DOHH2 (cell line): ENCODE measurements around the gene RETREG2.

ENCODE experiments used
- H3F3A ChIP-seq: fragments of 200-600 bp; sonication (generic), shearing (Covaris generic); 2 replicates; pipeline ENCODE4 v1.6.0; 2016; ENCODE audit warnings: antibody characterized with exemption, mild to moderate bottlenecking; ENCODE audit not compliant: control insufficient read depth, insufficient read depth
- H3K27ac ChIP-seq: fragments of 200-600 bp; sonication (generic); 2 replicates; pipeline ENCODE4 v1.5.1; 2014; ENCODE audit warnings: low read depth, mild to moderate bottlenecking, low read length, moderate library complexity
- H3K27me3 ChIP-seq: fragments of 200-600 bp; sonication (generic); 2 replicates; pipeline ENCODE4 v1.6.1; 2014; ENCODE audit warnings: mild to moderate bottlenecking, low read length, mixed read lengths; ENCODE audit not compliant: control insufficient read depth
- H3K36me3 ChIP-seq: fragments of 200-600 bp; sonication (generic); 2 replicates; pipeline ENCODE4 v1.6.1; 2014; ENCODE audit warnings: mild to moderate bottlenecking, low read length, moderate library complexity, mixed read lengths; ENCODE audit not compliant: control insufficient read depth
- H3K4me1 ChIP-seq: fragments of 200-600 bp; sonication (generic); 2 replicates; pipeline ENCODE4 v1.6.1; 2014; ENCODE audit warnings: mild to moderate bottlenecking, low read length, mixed read lengths; ENCODE audit not compliant: control insufficient read depth
- H3K4me2 ChIP-seq: fragments of 200-600 bp; sonication (generic); 2 replicates; pipeline ENCODE4 v1.6.0; 2014; ENCODE audit warnings: mild to moderate bottlenecking, low read length, moderate library complexity
- H3K4me3 ChIP-seq: fragments of 200-600 bp; sonication (generic); 2 replicates; pipeline ENCODE4 v1.5.1; 2014; ENCODE audit warnings: mild to moderate bottlenecking, low read length, mixed read lengths
- H3K79me2 ChIP-seq: fragments of 200-600 bp; sonication (generic); 2 replicates; pipeline ENCODE4 v1.6.1; 2014; ENCODE audit warnings: mild to moderate bottlenecking, low read length, mixed read lengths; ENCODE audit not compliant: control insufficient read depth
- H3K9me2 ChIP-seq: fragments of 200-600 bp; sonication (generic); replicated peaks from 2 replicates; pipeline ENCODE4 v1.6.1; 2014; ENCODE audit warnings: mild to moderate bottlenecking, low read length, mixed read lengths; ENCODE audit not compliant: control insufficient read depth
- H3K9me3 ChIP-seq: fragments of 200-600 bp; sonication (generic); 2 replicates; pipeline ENCODE4 v1.6.1; 2014; ENCODE audit warnings: antibody characterized with exemption, low read length, mixed read lengths; ENCODE audit not compliant: control insufficient read depth, insufficient read depth
- H4K20me1 ChIP-seq: fragments of 200-600 bp; sonication (generic); 2 replicates; pipeline ENCODE4 v1.6.0; 2014; ENCODE audit warnings: low read depth, mild to moderate bottlenecking, antibody characterized with exemption, low read length, moderate library complexity; ENCODE audit not compliant: control insufficient read depth, insufficient read depth
- CTCF ChIP-seq: fragments of 200-600 bp; sonication (generic); IDR thresholded peaks from one replicate; pipeline ENCODE4 v1.5.1; 2014; ENCODE audit warnings: antibody characterized with exemption, mild to moderate bottlenecking, low read depth, low read length; ENCODE audit not compliant: poor library complexity, severe bottlenecking
- EZH2phosphoT487 ChIP-seq: fragments of 200-600 bp; sonication (generic); IDR thresholded peaks from 2 replicates; pipeline ENCODE4 v1.6.1; 2017; ENCODE audit warnings: borderline replicate concordance, mild to moderate bottlenecking, antibody characterized with exemption, low read length, moderate library complexity, mixed read lengths

The RETREG2 gene

GRCh38 chr2:219213026-219213415, 34.9 kb downstream of the RETREG2 start:
- no peak overlapping the region for H3K27ac ChIP-seq
- no peaks in the 10 kb centered on the region for H3F3A ChIP-seq
- no peaks in the 10 kb centered on the region for H3K27me3 ChIP-seq
- H3K36me3 ChIP-seq: peaks cover 75% of the 10 kb centered on the region
- no peak overlapping the region for H3K4me3 ChIP-seq
- H3K4me2 ChIP-seq: no peak overlapping the region
- H3K79me2 ChIP-seq: peaks cover 13% of the 10 kb centered on the region
- H4K20me1 ChIP-seq: no peaks in the 10 kb centered on the region
- no peaks in the 10 kb centered on the region for H3K9me2 ChIP-seq
- no peaks in the 10 kb centered on the region for H3K9me3 ChIP-seq
- peaks cover 8% of the 10 kb centered on the region for H3K4me1 ChIP-seq
- TF ChIP-seq EZH2phosphoT487 (no peak), CTCF (no peak)

DNA sequence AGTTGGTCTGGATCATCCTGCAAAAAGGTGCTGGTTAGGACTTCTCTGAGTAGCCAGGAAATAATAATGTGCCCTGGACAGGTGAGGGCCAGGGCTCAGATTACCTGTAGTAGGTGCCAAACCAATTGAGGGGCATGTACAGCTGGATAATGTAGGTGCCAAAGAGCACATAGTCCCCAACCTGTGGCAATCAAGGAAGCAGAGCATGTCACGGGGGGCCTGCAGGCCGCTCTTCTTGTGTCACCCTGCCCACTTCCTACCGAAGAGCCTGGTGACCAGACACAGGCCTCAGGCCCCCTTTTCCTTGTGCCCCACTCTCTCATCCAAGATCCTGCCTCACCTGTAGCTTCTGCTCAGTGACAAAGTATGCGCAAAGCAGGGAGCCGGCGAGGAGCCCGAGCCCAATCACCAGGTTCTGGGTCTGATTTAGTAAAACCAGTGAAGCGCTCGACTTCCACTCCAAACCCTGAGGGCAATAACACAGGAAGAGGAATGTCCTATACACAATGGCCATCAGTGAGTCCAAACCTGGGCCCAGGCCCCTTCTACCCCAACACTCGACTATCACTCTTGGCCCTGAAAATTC, 35.5 kb downstream of the RETREG2 start:
- Histone ChIP-seq H3K79me2 (peaks cover 18% of the 10 kb centered on the region), H4K20me1 (no peaks in the 10 kb centered on the region), H3F3A (no peaks in the 10 kb centered on the region), H3K36me3 (peaks cover 69% of the 10 kb centered on the region), H3K4me2 (no peak overlapping the region), H3K9me2 (no peaks in the 10 kb centered on the region), H3K27me3 (no peaks in the 10 kb centered on the region), H3K9me3 (no peaks in the 10 kb centered on the region), H3K4me1 (peaks cover 13% of the 10 kb centered on the region), H3K4me3 (no peak overlapping the region), H3K27ac (no peak overlapping the region)
- TF ChIP-seq EZH2phosphoT487: no peak

DNA sequence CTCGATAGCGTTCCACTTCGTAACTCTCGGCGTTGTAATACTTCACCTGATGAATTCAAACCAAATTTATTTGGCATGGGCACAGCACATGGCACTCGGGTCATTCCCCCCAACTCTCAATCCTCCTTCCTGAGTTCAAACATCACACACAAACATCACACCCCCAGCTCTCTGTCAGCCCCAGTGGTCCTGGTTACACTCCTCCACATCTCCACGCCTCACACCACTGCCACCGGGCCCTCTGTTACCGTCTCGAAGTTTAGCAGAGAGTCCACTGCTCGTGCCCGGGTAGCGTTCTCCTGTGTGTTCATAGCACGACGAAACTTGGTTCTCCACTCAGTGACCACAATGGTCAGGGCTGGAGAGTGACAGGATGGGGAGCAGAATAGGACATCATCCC, 36.1 kb downstream of the RETREG2 start:
- Histone ChIP-seq H3K4me2 (no peak overlapping the region), H3K9me2 (no peaks in the 10 kb centered on the region), H3K4me1 (peaks cover 18% of the 10 kb centered on the region), H3K27me3 (no peaks in the 10 kb centered on the region), H4K20me1 (no peaks in the 10 kb centered on the region), H3K36me3 (peaks cover 65% of the 10 kb centered on the region), H3K27ac (no peak overlapping the region), H3K9me3 (no peaks in the 10 kb centered on the region), H3F3A (no peaks in the 10 kb centered on the region), H3K79me2 (peaks cover 18% of the 10 kb centered on the region), H3K4me3 (no peak overlapping the region)
- TF ChIP-seq CTCF (no peak), EZH2phosphoT487 (no peak)

DNA sequence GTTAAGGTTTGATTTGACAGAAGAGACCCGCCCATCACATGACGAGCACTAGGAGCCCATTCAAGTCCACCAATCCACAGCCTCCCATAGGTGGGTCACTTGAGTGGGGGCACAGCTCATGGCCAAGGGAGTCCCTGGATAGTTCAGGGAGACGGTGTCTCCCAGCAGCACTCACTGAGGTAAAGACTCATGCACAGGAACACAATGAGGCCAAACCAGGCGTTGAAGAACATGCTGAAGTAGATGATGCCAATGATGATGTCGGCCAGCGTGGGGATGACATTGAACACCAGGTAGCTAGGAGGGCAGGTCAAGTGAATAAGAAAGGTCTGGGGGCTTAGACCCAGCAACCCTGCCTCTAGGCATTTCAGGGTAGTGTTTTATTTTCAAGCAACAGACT, 36.7 kb downstream of the RETREG2 start:
- Histone ChIP-seq H3K36me3 (peaks cover 65% of the 10 kb centered on the region), H3K4me2 (no peak overlapping the region), H3K27ac (no peak overlapping the region), H3K4me3 (no peak overlapping the region), H3F3A (no peaks in the 10 kb centered on the region), H3K79me2 (peaks cover 18% of the 10 kb centered on the region), H4K20me1 (no peaks in the 10 kb centered on the region), H3K4me1 (peaks cover 21% of the 10 kb centered on the region), H3K27me3 (no peaks in the 10 kb centered on the region), H3K9me2 (no peaks in the 10 kb centered on the region), H3K9me3 (no peaks in the 10 kb centered on the region)
- TF ChIP-seq EZH2phosphoT487 (no peak), CTCF (no peak)
